ENCODE data around the gene CRTC1.

DNA sequence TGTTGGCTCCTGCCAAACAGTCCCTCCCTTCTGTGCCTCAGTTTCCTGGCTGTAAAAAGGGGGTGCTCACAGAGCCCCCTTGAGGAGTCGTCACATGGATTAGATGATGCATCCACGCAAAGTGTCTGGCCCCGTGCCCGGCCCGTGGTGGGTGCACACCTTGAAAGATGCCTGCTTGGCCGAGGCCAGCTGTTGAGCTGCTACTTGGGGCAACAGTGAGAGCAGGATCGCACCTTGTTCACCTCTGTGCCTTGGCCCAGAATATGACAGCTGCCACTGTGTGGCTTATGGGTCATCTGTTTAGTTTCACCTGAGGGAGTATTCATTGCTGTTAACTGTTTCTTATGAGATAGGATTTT lies 17.7 kb downstream of the CRTC1 start:
- TF ChIP-seq CTCF (IDR thresholded peaks at IDR 0.05) (no peak), POLR2AphosphoS5 (IDR thresholded peaks at IDR 0.05) (no peak), EP300 (IDR thresholded peaks at IDR 0.05) (no peak)

Measured in gastroesophageal sphincter (tissue), 3 donors.